Trophoblast cell (in vitro differentiated cells and primary cell): ENCODE results near the gene PTPRZ1. TPM values are rescaled to one million over a fixed set of nuclear protein-coding genes. Genes with fewer than 3 reads are reported as not detected.
A peak's percentile ranks its signal among the peaks of the same experiment; 100 is the strongest.

Experiments used
- DNase-seq, 2 donors: peaks; one replicate each; pipeline ENCODE4 v3.0.0-alpha.2; 2016
- H2AFZ ChIP-seq: 2 replicates; pipeline ENCODE4 v1.6.1; 2013; ENCODE audit warnings: low read length, moderate library complexity, mild to moderate bottlenecking; ENCODE audit not compliant: insufficient read depth, poor library complexity
- H2AK5ac ChIP-seq: 2 replicates; pipeline ENCODE4 v1.6.1; 2013; ENCODE audit warnings: mild to moderate bottlenecking, low read length
- H2BK120ac ChIP-seq: 2 replicates; pipeline ENCODE4 v1.6.1; 2013; ENCODE audit warnings: low read length, mild to moderate bottlenecking, moderate library complexity; ENCODE audit not compliant: insufficient read depth, poor library complexity
- H2BK12ac ChIP-seq: 2 replicates; pipeline ENCODE4 v1.6.1; 2013; ENCODE audit warnings: mild to moderate bottlenecking, low read length, moderate library complexity
- H2BK5ac ChIP-seq: 2 replicates; pipeline ENCODE4 v1.6.1; 2013; ENCODE audit warnings: low read length, low read depth, moderate library complexity, mild to moderate bottlenecking; ENCODE audit not compliant: poor library complexity
- H3K14ac ChIP-seq: 2 replicates; pipeline ENCODE4 v1.6.1; 2013; ENCODE audit warnings: mild to moderate bottlenecking, low read length
- H3K18ac ChIP-seq: 2 replicates; pipeline ENCODE4 v1.6.1; 2013; ENCODE audit warnings: mild to moderate bottlenecking, low read length
- H3K23ac ChIP-seq: 2 replicates; pipeline ENCODE4 v1.6.1; 2013; ENCODE audit warnings: low read length
- H3K27ac ChIP-seq: 2 replicates; pipeline ENCODE4 v1.5.1; 2013; ENCODE audit warnings: low read depth, mild to moderate bottlenecking, inconsistent platforms, low read length, moderate library complexity
- H3K27me3 ChIP-seq: 2 replicates; pipeline ENCODE4 v1.6.1; 2013; ENCODE audit warnings: inconsistent platforms, mild to moderate bottlenecking, low read length, moderate library complexity; ENCODE audit not compliant: insufficient read depth
- H3K36me3 ChIP-seq, 2 experiments: 1 replicate in 1 of 2; 2 replicates in 1 of 2; pipeline ENCODE4 v1.6.1; 2013; ENCODE audit warnings: low read length in 2 of 2, mild to moderate bottlenecking in 2 of 2, moderate library complexity in 1 of 2; ENCODE audit not compliant: insufficient read depth in 2 of 2, control insufficient read depth in 1 of 2
- H3K4ac ChIP-seq: 2 replicates; pipeline ENCODE4 v1.6.1; 2013; ENCODE audit warnings: low read depth, mild to moderate bottlenecking, low read length, moderate library complexity
- H3K4me1 ChIP-seq, 2 experiments: 1 replicate in 1 of 2; 2 replicates in 1 of 2; pipeline ENCODE4 v1.6.1; 2013; ENCODE audit warnings: low read length in 2 of 2, mild to moderate bottlenecking in 2 of 2, moderate library complexity in 1 of 2; ENCODE audit not compliant: insufficient read depth in 2 of 2, control insufficient read depth in 1 of 2
- H3K4me2 ChIP-seq: 2 replicates; pipeline ENCODE4 v1.6.1; 2013; ENCODE audit warnings: inconsistent platforms, mild to moderate bottlenecking, low read length, moderate library complexity
- H3K4me3 ChIP-seq: 2 replicates; pipeline ENCODE4 v1.5.1; 2013; ENCODE audit warnings: mild to moderate bottlenecking, low read depth, low read length, inconsistent platforms
- H3K79me1 ChIP-seq: one replicate; pipeline ENCODE4 v1.6.1; 2013; ENCODE audit warnings: low read length
- H3K79me2 ChIP-seq: 2 replicates; pipeline ENCODE4 v1.6.1; 2013; ENCODE audit warnings: low read length, mild to moderate bottlenecking; ENCODE audit not compliant: control insufficient read depth, insufficient read depth, poor library complexity
- H3K9ac ChIP-seq: 2 replicates; pipeline ENCODE4 v1.6.1; 2013; ENCODE audit warnings: mild to moderate bottlenecking, low read length
- H3K9me3 ChIP-seq: 2 replicates; pipeline ENCODE4 v1.6.1; 2013; ENCODE audit warnings: low read depth, mild to moderate bottlenecking, control low read depth, inconsistent platforms, low read length; ENCODE audit not compliant: insufficient read depth
- H4K12ac ChIP-seq: 2 replicates; pipeline ENCODE4 v1.6.1; 2013; ENCODE audit warnings: low read depth, mild to moderate bottlenecking, low read length, moderate library complexity
- H4K8ac ChIP-seq: 2 replicates; pipeline ENCODE4 v1.6.1; 2013; ENCODE audit warnings: low read depth, mild to moderate bottlenecking, low read length, moderate library complexity
- H4K91ac ChIP-seq: one replicate; pipeline ENCODE4 v1.6.1; 2013; ENCODE audit warnings: low read depth, mild to moderate bottlenecking, low read length, moderate library complexity
- WGBS: extraction: QIAGEN DNeasy Blood & Tissue Kit; methylation state at CpG from one replicate; pipeline ENCODE4 v1.1.7; 2013; ENCODE audit warnings: missing lambda C conversion rate; ENCODE audit not compliant: insufficient read length, insufficient coverage; ENCODE audit errors: extremely low coverage; 5-methylcytosine and 5-hydroxymethylcytosine counted together
- polyA plus RNA-seq: library from polyadenylated mRNA; stranded (reverse); fragments of 200-250 nt; gene quantifications from 2 replicates; pipeline ENCODE4 v1.2.3, GENCODE V29; 2013

Gene PTPRZ1
- 0.07 and 0.12 TPM in 2 replicates for polyA plus RNA-seq

GRCh38 chr7:121872831-121873288 is at the start of gene PTPRZ1:
PTPRZ1 (plus strand) TSS chr7:121873161; CDS start chr7:121873500, 339 bp downstream.
- Histone ChIP-seq H3K4me3 (peak within 1 kb of the TSS; percentile 78), H3K27me3 (peaks cover 7% of the 10 kb centered on the region), H4K12ac (no peak within 1 kb of the TSS), H3K4me2 (peak within 1 kb of the TSS; percentile 86), H3K4ac (no peak within 1 kb of the TSS), H4K8ac (no peak within 1 kb of the TSS), H2BK120ac (no peak within 1 kb of the TSS), H4K91ac (no peak within 1 kb of the TSS), H2BK5ac (no peak within 1 kb of the TSS), H3K27ac (no peak within 1 kb of the TSS), H3K4me1 (peaks cover 3% of the 10 kb centered on the region in 2 experiments), H3K79me2 (no peaks in the 10 kb centered on the region), H3K36me3 (no peaks in the 10 kb centered on the region), H3K9me3 (no peaks in the 10 kb centered on the region), H3K79me1 (no peaks in the 10 kb centered on the region), H3K18ac (no peak within 1 kb of the TSS), H3K23ac (no peak within 1 kb of the TSS), H3K14ac (no peak within 1 kb of the TSS), H2BK12ac (no peak within 1 kb of the TSS), H2AFZ (peak within 1 kb of the TSS; percentile 35), H2AK5ac (no peak within 1 kb of the TSS), H3K9ac (no peak within 1 kb of the TSS)
- no CpG with 5 or more reads among the region's 49 CpGs for WGBS
- DNase-seq = peak in 1 of 2 donors; percentile 41

- Histone ChIP-seq H2AK5ac (no peak overlapping the region), H3K9ac (no peak overlapping the region)
Measured at GRCh38 chr7:121824276-121824675, 48.7 kb upstream of the PTPRZ1 start.

DNA sequence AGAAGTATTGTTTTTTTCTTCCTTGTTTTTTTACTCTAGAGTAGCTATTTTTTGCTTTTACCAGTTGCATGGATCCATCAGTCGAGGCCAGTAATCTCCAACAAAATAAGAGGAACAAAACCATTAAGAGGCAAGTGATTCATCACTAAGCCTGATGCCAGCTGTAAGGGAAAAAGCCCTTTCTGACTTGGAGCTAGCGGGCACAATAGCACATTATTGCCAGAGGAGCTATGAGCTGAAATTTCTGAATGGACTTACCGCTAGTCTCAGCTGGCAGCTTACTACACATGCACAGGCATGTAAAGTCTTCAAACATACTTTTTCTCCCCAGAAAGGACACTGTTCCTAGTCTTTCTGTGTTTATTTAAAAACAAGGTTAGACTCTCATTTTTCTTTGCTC is 41.6 kb upstream of the PTPRZ1 start:
- Histone ChIP-seq H3K4me3 (no peak overlapping the region), H3K4me2 (no peak overlapping the region), H3K27ac (no peak overlapping the region), H2BK12ac (no peak overlapping the region), H4K91ac (no peak overlapping the region), H2AK5ac (no peak overlapping the region), H3K18ac (no peak overlapping the region), H3K14ac (no peak overlapping the region), H2AFZ (no peak overlapping the region), H3K4me1 (no peaks in the 10 kb centered on the region), H2BK5ac (no peak overlapping the region), H3K9me3 (no peaks in the 10 kb centered on the region), H4K8ac (no peak overlapping the region), H3K36me3 (no peaks in the 10 kb centered on the region), H3K27me3 (no peaks in the 10 kb centered on the region), H3K9ac (no peak overlapping the region), H2BK120ac (no peak overlapping the region), H3K79me2 (no peaks in the 10 kb centered on the region), H3K4ac (no peak overlapping the region), H4K12ac (no peak overlapping the region), H3K23ac (no peak overlapping the region), H3K79me1 (no peaks in the 10 kb centered on the region)
- WGBS = no CpG with 5 or more reads among the region's 3 CpGs
- no peak for DNase-seq

More at GRCh38 chr7:121824276-121824675, 48.7 kb upstream of the PTPRZ1 start:
- no peaks in the 10 kb centered on the region for H3K9me3 ChIP-seq
- no peak overlapping the region for H4K12ac ChIP-seq
- H3K27ac ChIP-seq = no peak overlapping the region
- no peak for DNase-seq
- no peak overlapping the region for H2BK120ac ChIP-seq
- H3K14ac ChIP-seq = no peak overlapping the region
- H4K8ac ChIP-seq = no peak overlapping the region
- no peak overlapping the region for H2AFZ ChIP-seq
- H4K91ac ChIP-seq = no peak overlapping the region
- no peak overlapping the region for H3K18ac ChIP-seq
- no peaks in the 10 kb centered on the region for H3K79me2 ChIP-seq
- no peak overlapping the region for H3K4me2 ChIP-seq
- H2BK5ac ChIP-seq = no peak overlapping the region
- no peaks in the 10 kb centered on the region for H3K79me1 ChIP-seq
- H3K4ac ChIP-seq = no peak overlapping the region
- H3K4me1 ChIP-seq = no peaks in the 10 kb centered on the region
- no peak overlapping the region for H3K23ac ChIP-seq
- no peaks in the 10 kb centered on the region for H3K27me3 ChIP-seq
- no peaks in the 10 kb centered on the region for H3K36me3 ChIP-seq
- no peak overlapping the region for H2BK12ac ChIP-seq
- H3K4me3 ChIP-seq = no peak overlapping the region
- no CpG with 5 or more reads among the region's 1 CpG for WGBS

DNA sequence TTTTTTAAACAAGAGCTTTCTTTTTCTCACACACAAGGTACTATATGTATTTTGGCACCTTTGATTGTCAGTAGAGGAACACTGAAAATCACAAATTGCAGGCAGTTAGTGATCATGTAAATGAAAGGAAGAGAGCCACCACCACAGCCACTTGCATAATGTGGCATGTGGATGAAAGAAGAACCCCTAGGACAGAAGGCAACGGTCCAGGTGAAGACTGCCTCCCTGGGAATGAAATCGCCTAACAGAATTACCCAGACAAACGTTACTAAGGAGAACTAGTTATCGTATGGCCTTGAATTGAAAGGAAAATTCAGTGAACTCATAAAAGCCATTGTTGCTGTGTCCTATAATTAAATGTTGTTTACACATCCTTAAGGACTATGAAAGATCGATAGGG is 41.2 kb upstream of the PTPRZ1 start:
- no peak overlapping the region for H3K23ac ChIP-seq
- H2BK5ac ChIP-seq = no peak overlapping the region
- no peak overlapping the region for H2BK120ac ChIP-seq
- H2AK5ac ChIP-seq = no peak overlapping the region
- no peaks in the 10 kb centered on the region for H3K79me2 ChIP-seq
- no peaks in the 10 kb centered on the region for H3K4me1 ChIP-seq
- H3K9ac ChIP-seq = no peak overlapping the region
- H3K18ac ChIP-seq = no peak overlapping the region
- H3K4me3 ChIP-seq = no peak overlapping the region
- no peak overlapping the region for H4K8ac ChIP-seq
- H2BK12ac ChIP-seq = no peak overlapping the region
- H4K91ac ChIP-seq = no peak overlapping the region
- no peak for DNase-seq
- no peaks in the 10 kb centered on the region for H3K27me3 ChIP-seq
- H3K36me3 ChIP-seq = no peaks in the 10 kb centered on the region
- no peaks in the 10 kb centered on the region for H3K79me1 ChIP-seq
- no peak overlapping the region for H3K27ac ChIP-seq
- no CpG with 5 or more reads among the region's 5 CpGs for WGBS
- no peaks in the 10 kb centered on the region for H3K9me3 ChIP-seq
- no peak overlapping the region for H4K12ac ChIP-seq
- no peak overlapping the region for H2AFZ ChIP-seq
- no peak overlapping the region for H3K4me2 ChIP-seq
- H3K4ac ChIP-seq = no peak overlapping the region
- H3K14ac ChIP-seq = no peak overlapping the region
